IMR-90 (cell line): ENCODE measurements around the gene TLK2. TPM values are rescaled to one million over a fixed set of nuclear protein-coding genes. Genes with fewer than 3 reads are reported as not detected.

ENCODE experiments used
- ATAC-seq: fragments of 200-7000 bp; cut with Tn5 transposase; 2 replicates; pipeline ENCODE4 v1.9.1; 2020; ENCODE audit warnings: low read depth, mild to moderate bottlenecking, moderate library complexity
- BruUV-seq: library from RNA; stranded (reverse); fragments of 400-500 nt; replicated peaks from 2 replicates; lab custom pipeline; 2021; lab: Mats Ljungman, UMichigan
- CTCF ChIA-PET: fragments of 300-600 bp; formaldehyde crosslinking; extraction: SDS; loops from one replicate; lab custom pipeline; 2021; ENCODE audit warnings: antibody characterized with exemption; lab: Yijun Ruan, JAX
- POLR2A ChIA-PET: fragments of 300-600 bp; sonication (Branson Sonifier 250); formaldehyde crosslinking; loops from one replicate; lab custom pipeline; 2022; ENCODE audit warnings: antibody characterized with exemption; ENCODE audit not compliant: unreplicated experiment; lab: Charles Lee
- DNase-seq: peaks from one replicate; pipeline ENCODE4 v3.0.0; 2013
- H2AFZ ChIP-seq: replicated peaks from 2 replicates; pipeline ENCODE3; 2013; ENCODE audit warnings: low read length, mild to moderate bottlenecking; ENCODE audit not compliant: poor library complexity
- H2AK5ac ChIP-seq: 2 replicates; pipeline ENCODE4 v1.6.1; 2013; ENCODE audit warnings: low read depth, low read length, inconsistent platforms
- H2AK9ac ChIP-seq: replicated peaks from 2 replicates; pipeline ENCODE3; 2013; ENCODE audit warnings: mild to moderate bottlenecking, low read depth, low read length, moderate library complexity; ENCODE audit not compliant: poor library complexity
- H2BK120ac ChIP-seq: 2 replicates; pipeline ENCODE4 v1.6.1; 2013; ENCODE audit warnings: low read depth, low read length, inconsistent platforms
- H2BK15ac ChIP-seq: 3 replicates; pipeline ENCODE4 v1.6.1; 2013; ENCODE audit warnings: low read depth, low read length, inconsistent platforms
- H2BK20ac ChIP-seq: 2 replicates; pipeline ENCODE4 v1.6.1; 2013; ENCODE audit warnings: low read depth, mild to moderate bottlenecking, inconsistent platforms, low read length, moderate library complexity
- H2BK5ac ChIP-seq: 2 replicates; pipeline ENCODE4 v1.6.1; 2013; ENCODE audit warnings: mild to moderate bottlenecking, low read depth, low read length, inconsistent platforms; ENCODE audit not compliant: poor library complexity, severe bottlenecking
- H3K14ac ChIP-seq: replicated peaks from 2 replicates; pipeline ENCODE4 v1.6.1; 2013; ENCODE audit warnings: low read depth, low read length, inconsistent platforms
- H3K18ac ChIP-seq: 2 replicates; pipeline ENCODE4 v1.6.1; 2013; ENCODE audit warnings: low read depth, low read length, control low read depth
- H3K23ac ChIP-seq: 2 replicates; pipeline ENCODE4 v1.6.1; 2013; ENCODE audit warnings: low read depth, low read length, inconsistent platforms
- H3K27ac ChIP-seq: 2 replicates; pipeline ENCODE4 v1.5.1; 2013; ENCODE audit warnings: mild to moderate bottlenecking, control low read depth, low read length; ENCODE audit not compliant: insufficient read depth
- H3K27me3 ChIP-seq: 2 replicates; pipeline ENCODE4 v1.6.1; 2013; ENCODE audit warnings: low read length; ENCODE audit not compliant: control insufficient read depth, insufficient read depth
- H3K36me3 ChIP-seq: 2 replicates; pipeline ENCODE4 v1.6.1; 2013; ENCODE audit warnings: low read length, mixed read lengths; ENCODE audit not compliant: control insufficient read depth, insufficient read depth
- H3K4ac ChIP-seq: 2 replicates; pipeline ENCODE4 v1.6.1; 2013; ENCODE audit warnings: low read depth, low read length, inconsistent platforms
- H3K4me1 ChIP-seq: 2 replicates; pipeline ENCODE4 v1.6.1; 2013; ENCODE audit warnings: low read length, mixed read lengths; ENCODE audit not compliant: control insufficient read depth, insufficient read depth
- H3K4me2 ChIP-seq: 2 replicates; pipeline ENCODE4 v1.6.1; 2013; ENCODE audit warnings: low read depth, mild to moderate bottlenecking, control low read depth, low read length, moderate library complexity
- H3K4me3 ChIP-seq: 2 replicates; pipeline ENCODE4 v1.5.1; 2013; ENCODE audit warnings: low read depth, mild to moderate bottlenecking, control low read depth, low read length, moderate library complexity; ENCODE audit not compliant: insufficient read depth
- H3K56ac ChIP-seq: 2 replicates; pipeline ENCODE4 v1.6.1; 2013; ENCODE audit warnings: low read length, inconsistent platforms; ENCODE audit not compliant: insufficient read depth; ENCODE audit errors: extremely low read depth
- H3K79me1 ChIP-seq, 2 experiments: 2 replicates each; pipeline ENCODE4 v1.6.1; 2013; ENCODE audit warnings: low read length in 2 of 2, inconsistent platforms in 1 of 2, low read depth in 1 of 2
- H3K9ac ChIP-seq: 2 replicates; pipeline ENCODE4 v1.6.1; 2013; ENCODE audit warnings: low read depth, low read length, control low read depth
- H3K9me1 ChIP-seq: 2 replicates; pipeline ENCODE4 v1.6.1; 2013; ENCODE audit warnings: low read length, inconsistent platforms; ENCODE audit not compliant: insufficient read depth
- H3K9me3 ChIP-seq: 2 replicates; pipeline ENCODE4 v1.6.1; 2013; ENCODE audit warnings: low read length; ENCODE audit not compliant: control insufficient read depth, insufficient read depth
- H4K20me1 ChIP-seq: 2 replicates; pipeline ENCODE4 v1.6.1; 2013; ENCODE audit warnings: low read length, inconsistent platforms; ENCODE audit not compliant: insufficient read depth
- H4K5ac ChIP-seq: 2 replicates; pipeline ENCODE4 v1.6.1; 2013; ENCODE audit warnings: mild to moderate bottlenecking, low read depth, low read length, control low read depth
- H4K8ac ChIP-seq, 2 experiments: 2 replicates each; pipeline ENCODE4 v1.6.1; 2013; ENCODE audit warnings: low read depth in 2 of 2, low read length in 2 of 2, control low read depth in 1 of 2, inconsistent platforms in 1 of 2
- H4K91ac ChIP-seq: 2 replicates; pipeline ENCODE4 v1.6.1; 2013; ENCODE audit warnings: low read depth, low read length, inconsistent platforms; ENCODE audit not compliant: insufficient read depth
- RCOR1 ChIP-seq: IDR thresholded peaks from 2 replicates; pipeline ENCODE4 v1.6.1; 2012; ENCODE audit warnings: mild to moderate bottlenecking, low read length, improper control_type of control experiment; ENCODE audit not compliant: insufficient replicate concordance
- USF2 ChIP-seq: fragments of 150-350 bp; IDR thresholded peaks from 2 replicates; pipeline ENCODE4 v1.6.1; 2017; ENCODE audit warnings: mild to moderate bottlenecking, antibody characterized with exemption, low read length, low read depth
- WGBS, 2 experiments: methylation state at CpG; one replicate each; pipeline versions ENCODE4 v1.1.5 to v1.1.7; 2013; ENCODE audit warnings: missing lambda C conversion rate in 2 of 2; ENCODE audit not compliant: insufficient read length in 1 of 2; ENCODE audit errors: extremely low coverage in 2 of 2; 5-methylcytosine and 5-hydroxymethylcytosine counted together
- dilution Hi-C: fragments of 300-500 bp; cut with HindIII; formaldehyde crosslinking; loops from one replicate; pipeline ENCODE4 v1.14.3; 2018; ENCODE audit warnings: low sequenced_read_pairs; ENCODE audit not compliant: unreplicated experiment
- in situ Hi-C: fragments of 300-500 bp; cut with MboI; formaldehyde crosslinking; loops from 3 replicates; pipeline ENCODE4 v1.14.3; 2019; ENCODE audit warnings: low sequenced_read_pairs, inconsistent platforms, mixed read lengths
- intact Hi-C: fragments of 100-400 bp; cut with micrococcal nuclease; formaldehyde crosslinking; loops from 2 replicates; pipeline ENCODE4 v1.10.0; 2022
- polyA plus RNA-seq, 3 experiments: library from polyadenylated mRNA; depleted of rRNA; stranded (reverse); fragments of >200 nt; gene quantifications; 2 replicates each; pipeline ENCODE4 v1.2.3, GENCODE V29; 2012; ENCODE audit warnings: low replicate concordance in 1 of 3
- total RNA-seq: library from RNA; depleted of rRNA; stranded (reverse); fragments of >200 nt; gene quantifications from 2 replicates; pipeline ENCODE4 v1.2.3, GENCODE V29; 2012

The TLK2 gene
- total and polyA plus RNA-seq, 2 of the 4 experiments (the other 2 are of a cell fraction), result 35.7 to 39.4 TPM

GRCh38 chr17:62605588-62605987 is 127.0 kb downstream of the TLK2 start:
- CTCF ChIA-PET, result no interaction called here
- peaks cover 40% of the 10 kb centered on the region for H3K36me3 ChIP-seq

More at GRCh38 chr17:62605588-62605987, 127.0 kb downstream of the TLK2 start:
- Histone ChIP-seq H2AK5ac (no peak overlapping the region), H2BK5ac (no peak overlapping the region), H3K4me1 (no peaks in the 10 kb centered on the region; the same call in 1 of the 2 replicates), H3K4ac (no peak overlapping the region), H2AK9ac (no peak overlapping the region), H2BK15ac (no peak overlapping the region), H3K27me3 (no peaks in the 10 kb centered on the region), H3K9me3 (no peaks in the 10 kb centered on the region), H3K79me1 (peaks cover 19 to 25% of the 10 kb centered on the region in 2 experiments), H3K23ac (no peak overlapping the region), H4K91ac (no peak overlapping the region), H2BK20ac (no peak overlapping the region), H3K4me2 (no peak overlapping the region), H3K14ac (no peak overlapping the region), H2AFZ (no peak overlapping the region), H3K9ac (no peak overlapping the region), H4K8ac (no peak overlapping the region), H3K18ac (no peak overlapping the region), H3K9me1 (peaks cover 6% of the 10 kb centered on the region; the same call in 1 of the 2 replicates), H2BK120ac (no peak overlapping the region), H4K20me1 (peaks cover 4% of the 10 kb centered on the region; the same call in 1 of the 2 replicates), H3K27ac (no peak overlapping the region), H4K5ac (no peak overlapping the region), H3K56ac (no peak overlapping the region), H3K4me3 (no peak overlapping the region)
- DNase-seq (no peak), ATAC-seq (no peak)
- no CpG with 5 or more reads among the region's 7 CpGs for WGBS, 2 experiments
- POLR2A ChIA-PET, result no interaction called here
- BruUV-seq, result no TSS peak
- intact Hi-C loops (no loop called here), dilution Hi-C loops (no loop called here), in situ Hi-C loops (no loop called here)
- TF ChIP-seq RCOR1, result no peak
- TF ChIP-seq USF2, result no peak
